Stimulated activated naive B cell treated with anti-CD40 and anti-IgM and Interleukin-4, amounts not matched to agents 10 μg/mL and 1 μg/mL and 100 μg/mL, for 72 hours (primary cell): ENCODE measurements around the gene GFOD1.

Experiments used
- ATAC-seq, 2 donors: fragments of 150-1000 bp; cut with Tn5 transposase; replicated peaks; 2 replicates each; pipeline ENCODE4 v1.10.0; 2021; ENCODE audit warnings: moderate library complexity in 1 of 2
- DNase-seq: peaks from one replicate; pipeline ENCODE4 v3.0.0; 2021
- H3K27ac Mint-ChIP-seq: one replicate; pipeline ENCODE4 v1.8.0; 2022; ENCODE audit warnings: mild to moderate bottlenecking, mixed read lengths
- H3K27me3 Mint-ChIP-seq, 2 donors: one replicate each; pipeline ENCODE4 v1.8.0; 2022; ENCODE audit warnings: mixed read lengths in 2 of 2
- H3K36me3 Mint-ChIP-seq, 2 donors: one replicate each; pipeline ENCODE4 v1.8.0; 2022; ENCODE audit warnings: mixed read lengths in 2 of 2, mild to moderate bottlenecking in 1 of 2
- H3K4me1 Mint-ChIP-seq, 2 donors: one replicate each; pipeline ENCODE4 v1.8.0; 2022; ENCODE audit warnings: mixed read lengths in 2 of 2, mild to moderate bottlenecking in 1 of 2
- H3K4me3 Mint-ChIP-seq, 2 donors: one replicate each; pipeline ENCODE4 v1.8.0; 2022; ENCODE audit warnings: mild to moderate bottlenecking in 2 of 2, mixed read lengths in 2 of 2, moderate library complexity in 1 of 2
- H3K9me3 Mint-ChIP-seq, 2 donors: one replicate each; pipeline ENCODE4 v1.8.0; 2022; ENCODE audit warnings: mixed read lengths in 2 of 2, mild to moderate bottlenecking in 1 of 2

Gene GFOD1

GRCh38 chr6:13371421-13372072 lies 115.9 kb downstream of the GFOD1 start:
- peaks cover 0 to 10% of the 10 kb centered on the region in 2 donors for H3K36me3 Mint-ChIP-seq
- H3K4me3 Mint-ChIP-seq, result no peak overlapping the region
- ATAC-seq (no peak), DNase-seq (no peak)
- no peaks in the 10 kb centered on the region for H3K27me3 Mint-ChIP-seq
- H3K4me1 Mint-ChIP-seq, result peaks cover 28 to 34% of the 10 kb centered on the region in 2 donors
- H3K9me3 Mint-ChIP-seq, result no peaks in the 10 kb centered on the region
- H3K27ac Mint-ChIP-seq, result no peak overlapping the region

GRCh38 chr6:13370623-13371022 lies 116.8 kb downstream of the GFOD1 start:
- Mint-ChIP-seq H3K4me1 (peaks cover 24 to 26% of the 10 kb centered on the region in 2 donors), H3K27ac (no peak overlapping the region), H3K4me3 (no peak overlapping the region), H3K27me3 (no peaks in the 10 kb centered on the region), H3K9me3 (no peaks in the 10 kb centered on the region), H3K36me3 (peaks cover 0 to 7% of the 10 kb centered on the region in 2 donors)
- no peak for DNase-seq
- ATAC-seq, result no peak

- DNase-seq (no peak), ATAC-seq (no peak)
- peaks cover 24 to 31% of the 10 kb centered on the region in 2 donors for H3K4me1 Mint-ChIP-seq
- no peaks in the 10 kb centered on the region for H3K27me3 Mint-ChIP-seq
- H3K9me3 Mint-ChIP-seq, result no peaks in the 10 kb centered on the region
- H3K36me3 Mint-ChIP-seq, result peaks cover 9 to 16% of the 10 kb centered on the region in 2 donors
- no peak overlapping the region for H3K4me3 Mint-ChIP-seq
- H3K27ac Mint-ChIP-seq, result no peak overlapping the region
These were observed 117.8 kb downstream of the GFOD1 start for GRCh38 chr6:13369591-13369990.

- Mint-ChIP-seq H3K9me3 (no peaks in the 10 kb centered on the region), H3K4me3 (no peak overlapping the region), H3K27ac (no peak overlapping the region), H3K27me3 (no peaks in the 10 kb centered on the region), H3K4me1 (peaks cover 31 to 38% of the 10 kb centered on the region in 2 donors), H3K36me3 (peaks cover 16 to 21% of the 10 kb centered on the region in 2 donors)
- ATAC-seq (no peak), DNase-seq (no peak)
These were observed 118.7 kb downstream of the GFOD1 start for GRCh38 chr6:13368731-13369115.

- no peak overlapping the region for H3K27ac Mint-ChIP-seq
- H3K4me3 Mint-ChIP-seq, result no peak overlapping the region
- ATAC-seq, result no peak
- H3K36me3 Mint-ChIP-seq, result peaks cover 16 to 21% of the 10 kb centered on the region in 2 donors
- H3K27me3 Mint-ChIP-seq, result no peaks in the 10 kb centered on the region
- no peaks in the 10 kb centered on the region for H3K9me3 Mint-ChIP-seq
- no peak for DNase-seq
- peaks cover 30 to 35% of the 10 kb centered on the region in 2 donors for H3K4me1 Mint-ChIP-seq
These were observed 119.2 kb downstream of the GFOD1 start for GRCh38 chr6:13368079-13368730.

- H3K27ac Mint-ChIP-seq, result peak overlapping the region; percentile 6
- no peak for ATAC-seq
- H3K36me3 Mint-ChIP-seq, result peaks cover 20 to 22% of the 10 kb centered on the region in 2 donors
- H3K4me1 Mint-ChIP-seq, result peaks cover 31 to 41% of the 10 kb centered on the region in 2 donors
- no peak overlapping the region for H3K4me3 Mint-ChIP-seq
- H3K9me3 Mint-ChIP-seq, result no peaks in the 10 kb centered on the region
- H3K27me3 Mint-ChIP-seq, result no peaks in the 10 kb centered on the region
- DNase-seq, result no peak
These were observed 120.0 kb downstream of the GFOD1 start for GRCh38 chr6:13367396-13367795.

GRCh38 chr6:13365320-13365719 lies 122.1 kb downstream of the GFOD1 start:
- H3K9me3 Mint-ChIP-seq, result no peaks in the 10 kb centered on the region
- no peak overlapping the region for H3K27ac Mint-ChIP-seq
- peaks cover 20 to 22% of the 10 kb centered on the region in 2 donors for H3K36me3 Mint-ChIP-seq
- peaks cover 37 to 51% of the 10 kb centered on the region in 2 donors for H3K4me1 Mint-ChIP-seq
- H3K27me3 Mint-ChIP-seq, result no peaks in the 10 kb centered on the region
- no peak for ATAC-seq
- H3K4me3 Mint-ChIP-seq, result no peak overlapping the region
- no peak for DNase-seq

- DNase-seq, result no peak
- Mint-ChIP-seq H3K4me1 (peaks cover 41 to 56% of the 10 kb centered on the region in 2 donors), H3K9me3 (no peaks in the 10 kb centered on the region), H3K4me3 (no peak overlapping the region), H3K27me3 (no peaks in the 10 kb centered on the region), H3K36me3 (peaks cover 20 to 22% of the 10 kb centered on the region in 2 donors), H3K27ac (no peak overlapping the region)
- no peak for ATAC-seq
These were observed 122.6 kb downstream of the GFOD1 start for GRCh38 chr6:13364842-13365241.

GRCh38 chr6:13362412-13362811 lies 125.0 kb downstream of the GFOD1 start:
- Mint-ChIP-seq H3K4me3 (no peak overlapping the region), H3K36me3 (peaks cover 22 to 23% of the 10 kb centered on the region in 2 donors), H3K27ac (no peak overlapping the region), H3K27me3 (no peaks in the 10 kb centered on the region), H3K9me3 (no peaks in the 10 kb centered on the region), H3K4me1 (peaks cover 43 to 64% of the 10 kb centered on the region in 2 donors)
- DNase-seq (no peak), ATAC-seq (no peak)

GRCh38 chr6:13360671-13361540 lies 126.5 kb downstream of the GFOD1 start:
- no peaks in the 10 kb centered on the region for H3K27me3 Mint-ChIP-seq
- H3K27ac Mint-ChIP-seq, result no peak overlapping the region
- DNase-seq (no peak), ATAC-seq (no peak)
- H3K4me1 Mint-ChIP-seq, result peaks cover 50 to 76% of the 10 kb centered on the region in 2 donors
- H3K4me3 Mint-ChIP-seq, result no peak overlapping the region
- H3K9me3 Mint-ChIP-seq, result no peaks in the 10 kb centered on the region
- peaks cover 22 to 24% of the 10 kb centered on the region in 2 donors for H3K36me3 Mint-ChIP-seq

- Mint-ChIP-seq H3K27ac (no peak overlapping the region), H3K27me3 (no peaks in the 10 kb centered on the region), H3K9me3 (no peaks in the 10 kb centered on the region), H3K4me3 (no peak overlapping the region), H3K4me1 (peaks cover 59 to 79% of the 10 kb centered on the region in 2 donors), H3K36me3 (peaks cover 10 to 12% of the 10 kb centered on the region in 2 donors)
- ATAC-seq (no peak), DNase-seq (no peak)
These were observed 128.1 kb downstream of the GFOD1 start for GRCh38 chr6:13359287-13359686.

- no peaks in the 10 kb centered on the region for H3K9me3 Mint-ChIP-seq
- H3K27me3 Mint-ChIP-seq, result no peaks in the 10 kb centered on the region
- ATAC-seq (no peak), DNase-seq (no peak)
- peaks cover 59 to 79% of the 10 kb centered on the region in 2 donors for H3K4me1 Mint-ChIP-seq
- peaks cover 8% of the 10 kb centered on the region in 2 donors for H3K36me3 Mint-ChIP-seq
- no peak overlapping the region for H3K4me3 Mint-ChIP-seq
- no peak overlapping the region for H3K27ac Mint-ChIP-seq
These were observed 128.9 kb downstream of the GFOD1 start for GRCh38 chr6:13358511-13358910.

- H3K27me3 Mint-ChIP-seq, result no peaks in the 10 kb centered on the region
- H3K4me1 Mint-ChIP-seq, result peaks cover 57 to 79% of the 10 kb centered on the region in 2 donors
- no peak for ATAC-seq
- peak overlapping the region; percentile 36 to 51 for H3K4me3 Mint-ChIP-seq
- H3K36me3 Mint-ChIP-seq, result peaks cover 4% of the 10 kb centered on the region in 2 donors
- no peak for DNase-seq
- H3K27ac Mint-ChIP-seq, result no peak overlapping the region
- no peaks in the 10 kb centered on the region for H3K9me3 Mint-ChIP-seq
These were observed 129.8 kb downstream of the GFOD1 start for GRCh38 chr6:13357551-13358075.
